ENCODE data around the gene SYNE1.
A peak's percentile ranks its signal among the peaks of the same experiment; 100 is the strongest.
"Not testable (repeated sequence)": the region's sequence is repeated elsewhere in the genome, so short reads cannot be mapped to it uniquely, and the experiment has no call there.

SYNE1 gene, protein sequence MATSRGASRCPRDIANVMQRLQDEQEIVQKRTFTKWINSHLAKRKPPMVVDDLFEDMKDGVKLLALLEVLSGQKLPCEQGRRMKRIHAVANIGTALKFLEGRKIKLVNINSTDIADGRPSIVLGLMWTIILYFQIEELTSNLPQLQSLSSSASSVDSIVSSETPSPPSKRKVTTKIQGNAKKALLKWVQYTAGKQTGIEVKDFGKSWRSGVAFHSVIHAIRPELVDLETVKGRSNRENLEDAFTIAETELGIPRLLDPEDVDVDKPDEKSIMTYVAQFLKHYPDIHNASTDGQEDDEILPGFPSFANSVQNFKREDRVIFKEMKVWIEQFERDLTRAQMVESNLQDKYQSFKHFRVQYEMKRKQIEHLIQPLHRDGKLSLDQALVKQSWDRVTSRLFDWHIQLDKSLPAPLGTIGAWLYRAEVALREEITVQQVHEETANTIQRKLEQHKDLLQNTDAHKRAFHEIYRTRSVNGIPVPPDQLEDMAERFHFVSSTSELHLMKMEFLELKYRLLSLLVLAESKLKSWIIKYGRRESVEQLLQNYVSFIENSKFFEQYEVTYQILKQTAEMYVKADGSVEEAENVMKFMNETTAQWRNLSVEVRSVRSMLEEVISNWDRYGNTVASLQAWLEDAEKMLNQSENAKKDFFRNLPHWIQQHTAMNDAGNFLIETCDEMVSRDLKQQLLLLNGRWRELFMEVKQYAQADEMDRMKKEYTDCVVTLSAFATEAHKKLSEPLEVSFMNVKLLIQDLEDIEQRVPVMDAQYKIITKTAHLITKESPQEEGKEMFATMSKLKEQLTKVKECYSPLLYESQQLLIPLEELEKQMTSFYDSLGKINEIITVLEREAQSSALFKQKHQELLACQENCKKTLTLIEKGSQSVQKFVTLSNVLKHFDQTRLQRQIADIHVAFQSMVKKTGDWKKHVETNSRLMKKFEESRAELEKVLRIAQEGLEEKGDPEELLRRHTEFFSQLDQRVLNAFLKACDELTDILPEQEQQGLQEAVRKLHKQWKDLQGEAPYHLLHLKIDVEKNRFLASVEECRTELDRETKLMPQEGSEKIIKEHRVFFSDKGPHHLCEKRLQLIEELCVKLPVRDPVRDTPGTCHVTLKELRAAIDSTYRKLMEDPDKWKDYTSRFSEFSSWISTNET (N-terminal part only)

DNA sequence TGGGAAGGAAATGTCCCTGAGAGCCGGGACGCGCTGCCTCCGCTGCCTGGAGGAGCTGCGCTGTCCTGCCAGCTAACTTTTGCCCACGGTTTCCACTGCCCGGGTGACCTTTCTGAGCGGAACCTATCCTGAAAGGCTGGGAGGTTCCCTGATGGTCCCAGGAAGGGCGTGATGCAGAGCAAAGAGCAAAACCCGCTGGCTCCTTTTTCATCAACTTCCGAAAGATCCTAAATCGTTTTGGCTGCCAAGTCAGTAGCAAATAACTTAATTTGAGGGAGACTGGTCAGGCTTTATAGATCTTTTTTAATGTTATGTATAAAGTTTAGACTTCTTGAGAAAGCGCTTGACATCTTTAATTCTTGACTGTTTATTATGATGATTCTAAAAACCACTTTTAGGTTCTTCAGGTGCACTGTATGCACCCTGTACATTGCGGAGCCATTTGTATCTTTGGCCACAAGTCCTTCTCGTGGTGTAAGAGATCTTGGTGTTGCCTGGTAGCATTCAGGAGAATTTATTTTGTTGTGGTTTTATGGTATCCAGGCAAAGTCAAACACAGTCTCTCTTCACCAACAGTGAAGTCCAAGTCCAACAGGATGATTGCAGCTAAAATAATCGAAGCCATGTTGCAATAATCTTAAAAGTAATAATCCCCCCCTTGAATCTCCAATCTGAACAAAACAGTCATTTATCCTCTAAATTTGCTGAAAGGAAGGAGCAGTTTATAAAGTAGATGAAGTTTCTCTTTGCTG lies at the start of gene SYNE1:
Gene SYNE1 (minus strand): TSS at position 67 of the 752 bp plus-strand sequence. CDS start 9,031 bp downstream, outside the sequence.
- DNase-seq: no peak

DNA sequence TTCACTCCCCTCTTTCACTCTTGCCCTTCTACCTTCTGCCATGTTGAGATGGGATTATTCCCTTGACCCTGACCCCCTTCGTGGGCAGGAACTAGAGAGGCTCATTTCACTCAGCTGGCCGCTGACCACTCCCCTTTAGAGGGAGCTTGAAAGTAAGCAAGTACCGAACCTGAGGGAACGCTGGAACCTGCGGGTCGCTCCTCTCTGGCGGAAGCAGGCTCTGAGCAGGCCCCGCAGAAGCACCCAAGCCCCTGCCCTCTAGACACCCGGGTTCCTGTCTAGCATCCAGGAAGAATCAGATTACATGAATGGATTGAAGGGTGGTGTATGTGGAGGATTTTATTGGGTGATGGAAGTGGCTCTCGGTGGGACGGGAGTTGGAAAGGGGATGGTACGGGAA lies 48.7 kb upstream of the SYNE1 start:
- no peak for DNase-seq

DNA sequence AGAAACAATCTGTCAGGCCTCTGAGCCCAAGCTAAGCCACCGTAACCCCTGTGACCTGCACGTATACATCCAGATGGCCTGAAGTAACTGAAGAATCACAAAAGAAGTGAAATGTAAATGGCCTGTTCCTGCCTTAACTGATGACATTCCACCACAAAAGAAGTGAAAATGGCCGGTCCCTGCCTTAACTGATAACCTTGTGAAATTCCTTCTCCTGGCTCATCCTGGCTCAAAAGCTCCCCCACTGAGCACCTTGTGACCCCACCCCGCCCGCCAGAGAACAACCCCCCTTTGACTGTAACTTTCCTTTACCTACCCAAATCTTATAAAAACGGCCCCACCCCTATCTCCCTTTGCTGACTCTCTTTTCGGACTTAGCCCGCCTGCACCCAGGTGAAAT lies 45.8 kb upstream of the SYNE1 start:
- DNase-seq: not testable (repeated sequence)

DNA sequence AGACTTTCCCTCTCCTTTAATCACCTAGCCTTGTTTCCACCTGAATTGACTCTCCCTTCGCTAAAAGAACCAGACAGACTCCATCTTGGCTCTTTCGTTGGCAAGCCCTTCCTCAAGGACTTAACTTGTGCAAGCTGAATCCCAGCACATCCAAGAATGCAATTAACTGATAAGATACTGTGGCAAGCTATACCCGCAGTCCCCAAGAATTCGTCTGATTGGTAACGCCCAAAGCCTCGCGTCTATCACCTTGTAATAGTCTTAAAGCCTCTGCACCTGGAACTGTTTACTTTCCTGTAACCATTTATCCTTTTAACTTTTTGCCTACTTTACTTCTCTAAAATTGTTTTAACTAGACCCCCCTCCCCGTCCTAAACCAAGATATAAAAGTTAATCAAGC lies 45.0 kb upstream of the SYNE1 start:
- DNase-seq: no peak

DNA sequence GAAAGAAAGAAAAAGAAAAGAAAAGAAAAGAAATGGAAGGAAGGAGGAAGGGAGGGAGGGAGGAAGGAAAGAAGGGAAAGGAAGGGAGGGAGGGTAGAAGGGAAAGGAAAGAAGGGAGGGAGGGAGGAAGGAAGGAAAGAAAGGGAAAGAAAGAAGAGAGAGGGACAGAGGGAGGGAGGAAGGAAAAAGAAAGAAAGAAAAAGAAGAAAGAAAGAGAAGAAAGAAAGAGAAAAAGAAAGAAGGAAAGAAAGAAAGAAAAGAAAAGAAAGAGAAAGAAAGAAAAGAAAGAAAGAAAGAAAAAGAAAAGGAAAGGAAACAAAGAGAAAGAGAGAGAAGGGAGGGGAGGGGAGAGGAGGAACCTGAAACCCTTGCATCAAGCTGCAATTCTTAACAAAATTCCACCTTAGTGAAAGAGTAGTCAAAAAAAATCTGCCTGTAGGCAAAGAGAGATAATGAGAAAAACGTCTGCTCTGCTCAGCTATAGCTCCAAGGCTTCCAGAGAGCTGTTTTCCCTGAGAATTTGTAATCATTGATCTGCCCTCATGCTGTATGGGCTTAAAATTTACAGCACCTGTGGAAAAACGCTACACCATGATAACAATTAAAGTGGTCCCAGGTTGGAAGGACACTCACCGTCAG lies 43.8 kb upstream of the SYNE1 start:
- DNase-seq: no peak

DNA sequence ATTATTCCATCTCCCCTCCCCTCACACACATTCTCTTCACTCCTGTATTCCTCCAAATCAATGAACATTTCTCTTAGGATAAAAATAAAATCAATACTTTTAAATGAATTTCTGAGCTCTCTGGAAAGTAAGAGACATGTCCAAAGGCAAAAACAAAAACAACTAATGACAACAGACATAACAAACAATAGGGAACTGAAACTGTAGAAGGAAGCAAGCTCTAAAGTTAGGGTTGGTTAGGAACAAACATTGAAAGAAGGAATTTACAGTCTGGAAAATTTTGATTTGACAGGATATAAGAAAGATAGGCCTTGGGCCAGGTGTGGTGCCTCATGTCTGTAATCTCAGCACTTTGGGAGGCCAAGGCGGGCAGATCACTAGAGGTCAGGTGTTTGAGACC lies 43.0 kb upstream of the SYNE1 start:
- DNase-seq: no peak

DNA sequence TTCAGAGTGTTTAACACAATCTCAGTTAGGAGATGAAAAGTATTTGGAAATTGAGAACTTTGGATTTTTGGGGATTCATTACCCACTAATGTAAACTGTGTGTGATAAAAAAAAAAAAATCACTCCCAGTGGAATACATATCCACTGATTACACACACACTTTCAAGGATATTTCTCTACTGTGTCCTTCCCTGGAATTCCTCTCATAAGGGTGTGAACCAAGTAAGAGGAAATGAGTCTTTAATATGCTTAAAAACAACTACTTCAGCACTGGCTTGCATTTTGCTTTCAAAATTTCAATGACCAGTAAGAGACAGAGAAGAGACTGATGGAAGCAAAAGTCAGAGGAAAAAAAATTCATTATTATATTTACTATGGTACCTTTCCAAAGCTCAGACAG lies 36.1 kb upstream of the SYNE1 start:
- no peak for DNase-seq

DNA sequence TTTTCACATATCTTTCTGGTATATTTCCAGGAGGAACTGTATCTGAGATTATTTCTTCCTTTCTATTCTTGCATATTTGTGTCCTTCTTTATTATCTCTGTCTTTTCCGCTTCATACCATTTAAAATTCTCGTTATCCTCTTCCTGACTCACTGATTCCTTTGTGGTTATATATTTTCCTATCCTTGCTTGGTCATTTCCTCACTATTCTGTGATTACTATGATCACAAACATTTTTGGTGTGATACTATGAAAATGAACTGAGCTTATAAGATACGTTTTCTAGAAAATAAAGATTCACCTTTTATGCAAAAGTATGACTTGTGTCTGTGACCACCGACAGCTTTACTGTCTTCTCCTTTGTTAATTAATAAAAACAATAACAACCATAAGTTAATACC lies 34.0 kb upstream of the SYNE1 start:
- no peak for DNase-seq

DNA sequence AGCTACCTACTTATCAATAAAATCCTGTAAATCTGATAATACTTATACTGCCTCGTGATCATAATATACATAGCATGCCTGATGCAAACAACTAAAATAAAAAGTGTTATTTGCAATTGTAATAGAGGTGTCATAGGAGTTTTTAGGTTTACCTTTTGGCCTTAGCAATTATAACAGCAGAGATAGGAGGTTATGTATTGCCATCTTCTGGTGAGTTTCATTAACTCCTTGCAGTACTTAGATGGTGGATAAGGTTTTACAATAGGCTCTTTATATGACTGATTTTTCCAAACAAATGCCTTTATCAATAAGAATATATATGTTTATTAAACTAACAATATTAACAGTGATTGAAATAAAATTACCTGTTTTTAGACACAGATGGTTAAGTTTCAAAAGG lies 32.7 kb upstream of the SYNE1 start:
- no peak for DNase-seq

DNA sequence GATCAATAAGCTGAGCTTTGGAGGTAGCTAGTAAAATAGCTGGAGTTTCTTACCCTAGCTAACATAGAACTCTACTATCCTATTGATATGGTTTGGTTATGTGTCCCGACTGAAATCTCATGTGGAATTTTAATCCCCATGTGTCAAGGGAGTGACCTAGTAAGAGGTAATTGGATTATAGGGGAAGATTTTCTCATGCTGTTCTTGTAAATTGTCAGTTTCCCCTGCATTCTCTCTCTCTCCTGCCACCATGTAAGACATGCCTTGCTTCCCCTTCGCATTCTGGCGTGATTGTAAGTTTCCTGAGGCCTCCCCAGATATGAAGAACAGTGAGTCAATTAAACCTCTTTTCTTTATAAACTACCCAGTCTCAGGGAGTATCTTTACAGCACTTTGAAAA lies 24.6 kb upstream of the SYNE1 start:
- no peak for DNase-seq

DNA sequence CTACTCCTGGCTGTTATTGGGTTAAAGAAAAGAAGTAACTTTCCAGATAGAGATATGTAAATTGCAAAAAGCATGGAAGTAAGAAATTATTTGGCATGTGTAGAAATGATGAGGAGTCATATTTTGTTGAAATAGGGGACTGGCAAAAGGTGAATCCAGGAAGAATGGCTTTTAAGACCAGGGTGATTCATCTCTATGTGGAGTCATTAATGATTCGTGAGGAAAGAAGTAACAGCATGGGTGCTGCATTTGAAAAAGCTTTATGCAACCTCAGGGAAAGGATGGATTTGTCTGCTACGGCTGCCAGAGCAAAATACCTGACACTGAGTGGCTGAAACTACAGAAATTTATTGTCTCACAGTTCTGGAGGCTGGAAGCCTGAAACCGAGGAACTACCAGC lies 14.8 kb upstream of the SYNE1 start:
- no peak for DNase-seq

DNA sequence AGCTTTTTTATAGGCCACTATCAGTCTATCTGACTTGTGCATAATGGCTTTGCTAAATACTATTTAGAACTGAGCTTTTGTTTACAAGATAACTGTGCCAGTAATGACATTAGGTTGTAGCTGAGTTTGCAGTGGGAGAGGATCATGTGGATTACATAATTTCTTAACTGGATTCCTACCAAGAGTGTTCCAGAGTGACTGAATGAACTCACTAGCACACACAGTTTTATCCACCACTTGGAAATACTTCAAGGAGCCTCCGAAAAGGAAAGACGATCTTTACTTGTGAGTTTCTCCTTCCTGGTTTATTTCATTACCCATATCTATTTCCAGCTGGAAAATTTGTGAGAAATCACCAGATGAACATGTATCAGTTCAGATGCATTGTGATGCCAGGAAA lies 10.9 kb upstream of the SYNE1 start:
- no peak for DNase-seq

DNA sequence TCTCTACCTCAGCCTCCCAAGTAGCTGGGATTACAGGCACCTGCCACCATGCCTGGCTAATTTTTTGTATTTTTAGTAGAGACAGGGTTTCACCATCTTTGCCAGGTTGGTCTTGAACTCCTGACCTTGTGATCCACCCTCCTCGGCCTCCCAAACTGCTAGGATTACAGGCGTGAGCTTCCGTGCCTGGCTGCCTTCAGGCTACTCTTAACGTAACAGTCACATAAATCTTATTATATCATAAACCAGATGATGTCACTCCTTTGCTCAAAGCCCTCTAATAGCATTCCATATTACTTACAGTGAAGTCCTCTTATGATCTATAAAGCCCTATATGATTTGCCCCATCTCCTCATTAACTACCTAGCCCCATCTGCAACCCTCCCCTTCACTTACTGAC lies 9.6 kb upstream of the SYNE1 start:
- DNase-seq: not testable (repeated sequence)

DNA sequence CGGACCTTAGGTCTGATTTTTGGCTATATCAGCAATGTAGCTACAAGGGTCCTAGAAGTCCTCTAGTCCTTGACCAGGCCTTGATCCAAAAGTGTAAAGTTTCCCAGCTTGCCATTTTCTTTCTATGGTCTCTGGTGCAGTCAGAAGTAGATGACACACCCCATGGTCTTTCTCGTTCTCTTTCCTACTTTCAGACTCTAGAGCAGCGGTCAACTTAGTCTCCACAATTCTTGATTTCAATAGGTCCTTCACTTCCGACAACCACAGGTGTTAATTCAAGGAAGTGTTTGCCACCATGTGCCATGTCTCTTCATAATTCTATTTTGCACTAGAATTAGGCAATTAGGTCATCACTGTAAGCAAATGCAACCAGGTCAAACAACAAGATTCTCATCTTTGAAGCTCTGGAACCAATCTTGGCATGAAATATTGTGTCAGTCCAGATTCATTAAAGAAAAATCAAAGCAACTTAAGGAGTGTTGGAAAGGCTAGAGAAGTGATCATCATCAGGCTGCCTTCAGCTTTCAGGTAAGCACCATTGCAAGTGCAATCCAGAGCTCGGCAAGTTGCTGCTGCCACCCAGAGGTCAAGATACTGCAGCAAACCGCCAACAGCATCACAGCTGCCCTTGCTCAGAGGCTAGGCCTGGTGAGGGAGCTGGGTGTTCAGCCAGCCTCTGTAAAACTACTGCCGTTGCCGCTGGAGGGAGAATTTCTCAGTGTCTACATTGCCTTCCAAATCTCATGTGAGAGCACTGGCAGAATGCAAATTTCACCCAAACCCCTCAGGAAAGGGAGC lies 5.6 kb upstream of the SYNE1 start:
- peak; percentile 5 for DNase-seq

DNA sequence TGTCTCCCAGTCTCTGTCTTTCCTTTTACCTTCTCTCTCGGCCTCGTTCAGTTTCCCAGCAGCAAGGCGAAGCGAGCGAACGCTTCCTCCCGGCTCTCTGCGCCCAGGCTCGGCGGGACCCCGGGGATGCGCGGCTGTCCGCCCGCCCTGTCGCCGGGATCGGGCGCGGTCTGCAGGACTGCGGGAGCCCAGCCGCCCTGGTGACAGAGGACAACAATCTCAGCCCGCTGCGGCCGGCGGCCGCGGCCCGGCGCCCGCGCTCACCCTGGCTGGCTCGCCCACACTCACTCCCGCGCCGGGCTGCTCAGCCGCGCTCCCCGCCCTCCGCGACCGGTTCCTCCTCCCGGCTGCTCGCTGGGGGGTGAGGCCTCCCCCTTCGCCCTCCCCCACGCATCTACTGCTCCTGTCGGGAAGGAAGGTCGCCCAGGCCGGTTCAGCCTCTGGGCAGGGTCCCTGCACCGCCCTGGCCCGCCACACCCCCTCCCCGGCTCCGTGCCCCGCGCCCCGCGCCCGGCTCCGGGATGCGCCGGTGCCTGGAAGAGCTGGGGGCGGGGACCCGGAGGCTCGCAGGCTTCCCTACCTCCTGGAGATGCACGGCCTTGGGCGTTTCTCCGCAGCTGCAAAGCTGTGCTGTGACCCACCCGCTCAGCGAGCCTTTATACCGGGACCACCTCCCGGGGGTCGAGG lies 410 bp downstream of the SYNE1 start:
- DNase-seq: no peak

DNA sequence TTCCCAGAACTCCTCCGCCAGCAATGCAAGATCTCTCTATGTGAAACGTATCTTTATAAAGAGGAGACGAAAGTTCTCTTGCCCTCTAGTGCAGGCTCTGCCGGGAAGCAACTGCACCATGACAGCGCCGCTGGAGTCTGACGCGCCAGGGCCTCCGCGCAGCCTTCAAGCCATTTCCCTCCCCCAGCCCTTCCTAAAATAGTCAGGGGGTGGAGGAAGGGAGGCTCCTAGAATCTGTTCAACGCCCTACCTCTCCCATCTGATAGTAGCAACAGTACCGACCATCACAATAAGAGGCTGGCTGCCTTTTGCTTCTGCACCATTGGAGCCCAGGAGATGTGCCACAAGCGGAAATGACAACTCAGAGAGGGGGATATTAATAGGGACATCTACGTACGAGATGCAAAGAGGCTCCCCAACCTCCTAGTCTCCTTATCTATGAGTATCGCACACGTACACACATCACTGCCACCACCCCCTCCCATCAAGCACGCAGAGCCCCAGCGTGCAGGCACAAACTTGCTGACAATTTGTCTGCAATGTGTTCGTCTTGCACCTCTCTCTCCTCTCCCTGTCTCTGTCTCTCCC lies 1.0 kb downstream of the SYNE1 start:
- DNase-seq: no peak

DNA sequence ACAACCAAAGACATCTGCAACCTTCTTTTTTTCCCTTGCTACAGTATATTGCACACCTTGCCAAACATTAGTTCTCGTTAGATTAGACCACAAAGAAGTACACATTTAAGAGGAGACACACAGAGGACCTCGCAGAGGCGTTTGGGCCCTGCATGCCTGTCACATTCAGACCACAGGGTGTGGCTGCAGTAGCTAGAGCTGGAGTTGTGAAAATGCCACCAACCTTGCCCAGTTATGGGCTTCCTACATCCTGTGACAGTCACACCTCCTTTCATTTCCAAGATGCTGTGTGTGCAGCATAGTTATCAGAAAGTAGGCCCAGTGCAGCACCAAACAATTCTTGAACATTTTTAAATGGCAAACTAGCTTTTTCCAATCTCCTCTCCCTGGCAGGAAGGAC lies 2.4 kb downstream of the SYNE1 start:
- no peak for DNase-seq

DNA sequence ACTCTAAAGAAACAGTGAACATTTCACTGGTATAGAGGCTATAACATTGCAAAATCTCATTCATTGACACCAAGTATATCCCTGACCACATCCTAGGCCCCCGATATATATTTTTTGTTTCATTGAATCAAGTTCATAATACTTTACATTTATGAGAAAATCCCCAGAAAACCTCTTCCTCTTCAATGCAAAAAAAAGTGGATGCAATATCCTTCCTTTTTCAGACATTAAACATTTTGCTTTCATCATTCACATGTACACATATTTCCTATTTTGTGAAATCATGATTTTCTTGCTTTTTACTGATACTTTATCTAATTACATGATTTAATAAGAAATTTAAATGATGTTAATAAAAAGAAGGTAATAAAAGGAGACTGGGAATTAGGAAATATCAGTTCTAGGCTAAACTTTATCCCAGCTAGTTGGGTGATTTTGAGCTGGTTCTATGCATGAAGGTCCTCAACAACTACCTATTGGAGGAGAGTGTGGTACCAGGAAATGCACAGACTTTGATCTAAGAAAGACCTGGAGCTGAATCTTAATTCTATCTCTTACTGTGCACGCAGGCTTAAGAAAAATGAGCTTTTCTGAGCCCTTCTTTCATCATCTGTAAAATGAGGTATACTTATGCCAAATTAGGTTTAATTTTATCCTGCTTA lies 4.9 kb downstream of the SYNE1 start:
- no peak for DNase-seq

DNA sequence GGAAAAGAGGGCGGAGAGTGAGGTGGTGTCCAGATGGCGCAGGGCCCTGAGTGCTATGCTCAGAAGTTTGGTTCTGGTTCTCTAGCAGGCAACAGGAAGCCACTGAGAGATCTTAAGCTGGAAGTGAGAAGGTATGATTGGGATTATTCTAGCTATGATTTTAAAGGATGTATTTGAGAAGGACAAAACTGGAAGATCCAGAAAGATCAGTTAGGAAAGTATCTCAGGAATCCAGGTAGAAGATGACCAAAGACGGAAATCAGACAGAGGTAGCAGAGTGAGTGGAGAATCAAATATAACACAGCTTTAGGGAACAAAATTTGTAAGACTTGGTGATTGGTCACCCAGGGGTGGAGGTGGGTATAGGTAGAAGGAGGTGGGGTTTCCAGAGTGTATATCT lies 5.8 kb downstream of the SYNE1 start:
- no peak for DNase-seq

DNA sequence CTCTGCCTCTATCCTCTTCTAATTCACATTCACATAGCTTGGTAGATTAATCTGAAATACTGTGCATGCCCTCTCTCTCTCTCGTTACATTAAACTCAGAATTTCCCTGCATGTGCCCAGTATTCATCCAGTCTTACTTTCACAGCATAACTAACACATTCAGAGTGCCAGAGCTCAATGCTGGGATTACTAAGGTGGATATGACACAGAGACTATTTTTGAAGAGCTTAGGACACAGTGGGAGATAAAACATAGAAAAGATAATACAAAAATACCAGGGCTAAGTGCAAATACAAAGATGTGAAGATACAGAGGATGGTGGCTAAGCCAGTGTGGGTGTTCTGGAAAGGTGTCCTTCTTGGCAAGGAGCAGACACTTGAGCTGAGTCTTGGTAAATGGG lies 6.3 kb downstream of the SYNE1 start:
- no peak for DNase-seq

All from DMS153 (cell line).